IMR-90 (cell line): ENCODE measurements around the gene GCLC. TPM values are rescaled to one million over a fixed set of nuclear protein-coding genes. Genes with fewer than 3 reads are reported as not detected.

ENCODE experiments used
- ATAC-seq: fragments of 200-7000 bp; cut with Tn5 transposase; 2 replicates; pipeline ENCODE4 v1.9.1; 2020; ENCODE audit warnings: low read depth, mild to moderate bottlenecking, moderate library complexity
- BruUV-seq: library from RNA; stranded (reverse); fragments of 400-500 nt; replicated peaks from 2 replicates; lab custom pipeline; 2021; lab: Mats Ljungman, UMichigan
- CTCF ChIA-PET: fragments of 300-600 bp; formaldehyde crosslinking; extraction: SDS; loops from one replicate; lab custom pipeline; 2021; ENCODE audit warnings: antibody characterized with exemption; lab: Yijun Ruan, JAX
- POLR2A ChIA-PET: fragments of 300-600 bp; sonication (Branson Sonifier 250); formaldehyde crosslinking; loops from one replicate; lab custom pipeline; 2022; ENCODE audit warnings: antibody characterized with exemption; ENCODE audit not compliant: unreplicated experiment; lab: Charles Lee
- DNase-seq: peaks from one replicate; pipeline ENCODE4 v3.0.0; 2013
- H2AFZ ChIP-seq: replicated peaks from 2 replicates; pipeline ENCODE3; 2013; ENCODE audit warnings: low read length, mild to moderate bottlenecking; ENCODE audit not compliant: poor library complexity
- H2AK5ac ChIP-seq: 2 replicates; pipeline ENCODE4 v1.6.1; 2013; ENCODE audit warnings: low read depth, low read length, inconsistent platforms
- H2AK9ac ChIP-seq: replicated peaks from 2 replicates; pipeline ENCODE3; 2013; ENCODE audit warnings: mild to moderate bottlenecking, low read depth, low read length, moderate library complexity; ENCODE audit not compliant: poor library complexity
- H2BK120ac ChIP-seq: 2 replicates; pipeline ENCODE4 v1.6.1; 2013; ENCODE audit warnings: low read depth, low read length, inconsistent platforms
- H2BK15ac ChIP-seq: 3 replicates; pipeline ENCODE4 v1.6.1; 2013; ENCODE audit warnings: low read depth, low read length, inconsistent platforms
- H2BK20ac ChIP-seq: 2 replicates; pipeline ENCODE4 v1.6.1; 2013; ENCODE audit warnings: low read depth, mild to moderate bottlenecking, inconsistent platforms, low read length, moderate library complexity
- H2BK5ac ChIP-seq: 2 replicates; pipeline ENCODE4 v1.6.1; 2013; ENCODE audit warnings: mild to moderate bottlenecking, low read depth, low read length, inconsistent platforms; ENCODE audit not compliant: poor library complexity, severe bottlenecking
- H3K14ac ChIP-seq: replicated peaks from 2 replicates; pipeline ENCODE4 v1.6.1; 2013; ENCODE audit warnings: low read depth, low read length, inconsistent platforms
- H3K18ac ChIP-seq: 2 replicates; pipeline ENCODE4 v1.6.1; 2013; ENCODE audit warnings: low read depth, low read length, control low read depth
- H3K23ac ChIP-seq: 2 replicates; pipeline ENCODE4 v1.6.1; 2013; ENCODE audit warnings: low read depth, low read length, inconsistent platforms
- H3K27ac ChIP-seq: 2 replicates; pipeline ENCODE4 v1.5.1; 2013; ENCODE audit warnings: mild to moderate bottlenecking, control low read depth, low read length; ENCODE audit not compliant: insufficient read depth
- H3K27me3 ChIP-seq: 2 replicates; pipeline ENCODE4 v1.6.1; 2013; ENCODE audit warnings: low read length; ENCODE audit not compliant: control insufficient read depth, insufficient read depth
- H3K36me3 ChIP-seq: 2 replicates; pipeline ENCODE4 v1.6.1; 2013; ENCODE audit warnings: low read length, mixed read lengths; ENCODE audit not compliant: control insufficient read depth, insufficient read depth
- H3K4ac ChIP-seq: 2 replicates; pipeline ENCODE4 v1.6.1; 2013; ENCODE audit warnings: low read depth, low read length, inconsistent platforms
- H3K4me1 ChIP-seq: 2 replicates; pipeline ENCODE4 v1.6.1; 2013; ENCODE audit warnings: low read length, mixed read lengths; ENCODE audit not compliant: control insufficient read depth, insufficient read depth
- H3K4me2 ChIP-seq: 2 replicates; pipeline ENCODE4 v1.6.1; 2013; ENCODE audit warnings: low read depth, mild to moderate bottlenecking, control low read depth, low read length, moderate library complexity
- H3K4me3 ChIP-seq: 2 replicates; pipeline ENCODE4 v1.5.1; 2013; ENCODE audit warnings: low read depth, mild to moderate bottlenecking, control low read depth, low read length, moderate library complexity; ENCODE audit not compliant: insufficient read depth
- H3K56ac ChIP-seq: 2 replicates; pipeline ENCODE4 v1.6.1; 2013; ENCODE audit warnings: low read length, inconsistent platforms; ENCODE audit not compliant: insufficient read depth; ENCODE audit errors: extremely low read depth
- H3K79me1 ChIP-seq, 2 experiments: 2 replicates each; pipeline ENCODE4 v1.6.1; 2013; ENCODE audit warnings: low read length in 2 of 2, inconsistent platforms in 1 of 2, low read depth in 1 of 2
- H3K9ac ChIP-seq: 2 replicates; pipeline ENCODE4 v1.6.1; 2013; ENCODE audit warnings: low read depth, low read length, control low read depth
- H3K9me1 ChIP-seq: 2 replicates; pipeline ENCODE4 v1.6.1; 2013; ENCODE audit warnings: low read length, inconsistent platforms; ENCODE audit not compliant: insufficient read depth
- H3K9me3 ChIP-seq: 2 replicates; pipeline ENCODE4 v1.6.1; 2013; ENCODE audit warnings: low read length; ENCODE audit not compliant: control insufficient read depth, insufficient read depth
- H4K20me1 ChIP-seq: 2 replicates; pipeline ENCODE4 v1.6.1; 2013; ENCODE audit warnings: low read length, inconsistent platforms; ENCODE audit not compliant: insufficient read depth
- H4K5ac ChIP-seq: 2 replicates; pipeline ENCODE4 v1.6.1; 2013; ENCODE audit warnings: mild to moderate bottlenecking, low read depth, low read length, control low read depth
- H4K8ac ChIP-seq, 2 experiments: 2 replicates each; pipeline ENCODE4 v1.6.1; 2013; ENCODE audit warnings: low read depth in 2 of 2, low read length in 2 of 2, control low read depth in 1 of 2, inconsistent platforms in 1 of 2
- H4K91ac ChIP-seq: 2 replicates; pipeline ENCODE4 v1.6.1; 2013; ENCODE audit warnings: low read depth, low read length, inconsistent platforms; ENCODE audit not compliant: insufficient read depth
- BHLHE40 ChIP-seq: fragments of 150-350 bp; IDR thresholded peaks from 2 replicates; pipeline ENCODE4 v1.6.1; 2016; ENCODE audit warnings: mild to moderate bottlenecking, low read depth, low read length
- CEBPB ChIP-seq: IDR thresholded peaks from 2 replicates; pipeline ENCODE4 v1.6.1; 2012; ENCODE audit warnings: low read depth, low read length, improper control_type of control experiment
- CHD1 ChIP-seq: IDR thresholded peaks from 2 replicates; pipeline ENCODE4 v1.6.1; 2012; ENCODE audit warnings: low read depth, low read length, improper control_type of control experiment
- FOS ChIP-seq: fragments of 150-350 bp; IDR thresholded peaks from 2 replicates; pipeline ENCODE4 v1.6.1; 2016; ENCODE audit warnings: low read depth, low read length
- MAFK ChIP-seq: IDR thresholded peaks from 2 replicates; pipeline ENCODE4 v1.6.1; 2012; ENCODE audit warnings: low read depth, low read length, improper control_type of control experiment
- MAZ ChIP-seq: IDR thresholded peaks from 2 replicates; pipeline ENCODE4 v1.6.1; 2012; ENCODE audit warnings: low read depth, mild to moderate bottlenecking, low read length, improper control_type of control experiment, moderate library complexity, borderline replicate concordance
- MXI1 ChIP-seq: IDR thresholded peaks from 2 replicates; pipeline ENCODE4 v1.6.1; 2012; ENCODE audit warnings: low read depth, mild to moderate bottlenecking, low read length, moderate library complexity, borderline replicate concordance
- NFE2L2 ChIP-seq: fragments of 150-350 bp; IDR thresholded peaks from 2 replicates; pipeline ENCODE4 v1.6.1; 2016; ENCODE audit warnings: low read depth, mild to moderate bottlenecking, low read length
- POLR2A ChIP-seq: IDR thresholded peaks from 2 replicates; pipeline ENCODE4 v1.6.1; 2012; ENCODE audit warnings: mild to moderate bottlenecking, low read depth, low read length
- RAD21 ChIP-seq: IDR thresholded peaks from 2 replicates; pipeline ENCODE4 v1.6.1; 2012; ENCODE audit warnings: low read length, improper control_type of control experiment
- RCOR1 ChIP-seq: IDR thresholded peaks from 2 replicates; pipeline ENCODE4 v1.6.1; 2012; ENCODE audit warnings: mild to moderate bottlenecking, low read length, improper control_type of control experiment; ENCODE audit not compliant: insufficient replicate concordance
- RFX5 ChIP-seq: IDR thresholded peaks from 2 replicates; pipeline ENCODE4 v1.8.0; 2012; ENCODE audit warnings: low read depth, mild to moderate bottlenecking, low read length, moderate library complexity
- SMC3 ChIP-seq: fragments of 150-350 bp; IDR thresholded peaks from 2 replicates; pipeline ENCODE4 v1.6.1; 2016; ENCODE audit warnings: low read depth, mild to moderate bottlenecking, antibody characterized with exemption, low read length, moderate library complexity
- USF2 ChIP-seq: fragments of 150-350 bp; IDR thresholded peaks from 2 replicates; pipeline ENCODE4 v1.6.1; 2017; ENCODE audit warnings: mild to moderate bottlenecking, antibody characterized with exemption, low read length, low read depth
- WGBS, 2 experiments: methylation state at CpG; one replicate each; pipeline versions ENCODE4 v1.1.5 to v1.1.7; 2013; ENCODE audit warnings: missing lambda C conversion rate in 2 of 2; ENCODE audit not compliant: insufficient read length in 1 of 2; ENCODE audit errors: extremely low coverage in 2 of 2; 5-methylcytosine and 5-hydroxymethylcytosine counted together
- dilution Hi-C: fragments of 300-500 bp; cut with HindIII; formaldehyde crosslinking; loops from one replicate; pipeline ENCODE4 v1.14.3; 2018; ENCODE audit warnings: low sequenced_read_pairs; ENCODE audit not compliant: unreplicated experiment
- in situ Hi-C: fragments of 300-500 bp; cut with MboI; formaldehyde crosslinking; loops from 3 replicates; pipeline ENCODE4 v1.14.3; 2019; ENCODE audit warnings: low sequenced_read_pairs, inconsistent platforms, mixed read lengths
- intact Hi-C: fragments of 100-400 bp; cut with micrococcal nuclease; formaldehyde crosslinking; loops from 2 replicates; pipeline ENCODE4 v1.10.0; 2022
- polyA plus RNA-seq, 3 experiments: library from polyadenylated mRNA; depleted of rRNA; stranded (reverse); fragments of >200 nt; gene quantifications; 2 replicates each; pipeline ENCODE4 v1.2.3, GENCODE V29; 2012; ENCODE audit warnings: low replicate concordance in 1 of 3
- total RNA-seq: library from RNA; depleted of rRNA; stranded (reverse); fragments of >200 nt; gene quantifications from 2 replicates; pipeline ENCODE4 v1.2.3, GENCODE V29; 2012
- TF ChIP-seq, protein P1 (sequence below): conservative IDR thresholded peaks from 2 replicates; pipeline ENCODE4 v1.5.1; 2012; ENCODE audit warnings: mild to moderate bottlenecking, low read depth, low read length, improper control_type of control experiment
- TF ChIP-seq, protein P2 (sequence below): fragments of 150-350 bp; IDR thresholded peaks from 2 replicates; pipeline ENCODE4 v1.6.1; 2016; ENCODE audit warnings: low read depth, mild to moderate bottlenecking, low read length, moderate library complexity, borderline replicate concordance

GCLC gene
- total and polyA plus RNA-seq, 2 of the 4 experiments (the other 2 are of a cell fraction), result 14.2 to 24.2 TPM

GRCh38 chr6:53594596-53594995, 49.7 kb upstream of the GCLC start:
- no peak overlapping the region for H2BK120ac ChIP-seq
- no peak overlapping the region for H3K27ac ChIP-seq
- no peak overlapping the region for H2BK20ac ChIP-seq
- H2BK5ac ChIP-seq, result no peak overlapping the region
- H3K4me2 ChIP-seq, result no peak overlapping the region
- in situ Hi-C loops, result no loop called here
- no peaks in the 10 kb centered on the region for H3K79me1 ChIP-seq
- no peak overlapping the region for H4K91ac ChIP-seq
- H2AK9ac ChIP-seq, result no peak overlapping the region
- dilution Hi-C loops, result no loop called here
- H3K56ac ChIP-seq, result no peak overlapping the region
- no CpG with 5 or more reads among the region's 2 CpGs for WGBS, 2 experiments
- DNase-seq (no peak), ATAC-seq (no peak)
- H3K4ac ChIP-seq, result no peak overlapping the region
- no peaks in the 10 kb centered on the region for H3K27me3 ChIP-seq
- no peak overlapping the region for H3K23ac ChIP-seq
- H4K5ac ChIP-seq, result no peak overlapping the region
- ChIA-PET CTCF (no interaction called here), POLR2A (interaction anchor here (0.5 kb wide), 1 partner anchor 10 kb away, joined by 4 read pairs; no protein-coding TSS in a partner anchor)
- no peak overlapping the region for H3K4me3 ChIP-seq
- H4K8ac ChIP-seq, result no peak overlapping the region
- H3K9me3 ChIP-seq, result no peaks in the 10 kb centered on the region; the same call in 1 of the 2 replicates
- H4K20me1 ChIP-seq, result no peaks in the 10 kb centered on the region
- H3K14ac ChIP-seq, result no peak overlapping the region
- TF ChIP-seq RCOR1 (no peak), SMC3 (no peak), MAFK (no peak), RFX5 (no peak), BHLHE40 (no peak), POLR2A (no peak), USF2 (no peak), RAD21 (no peak), NFE2L2 (no peak), MXI1 (no peak), CEBPB (no peak), MAZ (no peak), CHD1 (no peak), FOS (no peak)
- TF ChIP-seq, protein P1, sequence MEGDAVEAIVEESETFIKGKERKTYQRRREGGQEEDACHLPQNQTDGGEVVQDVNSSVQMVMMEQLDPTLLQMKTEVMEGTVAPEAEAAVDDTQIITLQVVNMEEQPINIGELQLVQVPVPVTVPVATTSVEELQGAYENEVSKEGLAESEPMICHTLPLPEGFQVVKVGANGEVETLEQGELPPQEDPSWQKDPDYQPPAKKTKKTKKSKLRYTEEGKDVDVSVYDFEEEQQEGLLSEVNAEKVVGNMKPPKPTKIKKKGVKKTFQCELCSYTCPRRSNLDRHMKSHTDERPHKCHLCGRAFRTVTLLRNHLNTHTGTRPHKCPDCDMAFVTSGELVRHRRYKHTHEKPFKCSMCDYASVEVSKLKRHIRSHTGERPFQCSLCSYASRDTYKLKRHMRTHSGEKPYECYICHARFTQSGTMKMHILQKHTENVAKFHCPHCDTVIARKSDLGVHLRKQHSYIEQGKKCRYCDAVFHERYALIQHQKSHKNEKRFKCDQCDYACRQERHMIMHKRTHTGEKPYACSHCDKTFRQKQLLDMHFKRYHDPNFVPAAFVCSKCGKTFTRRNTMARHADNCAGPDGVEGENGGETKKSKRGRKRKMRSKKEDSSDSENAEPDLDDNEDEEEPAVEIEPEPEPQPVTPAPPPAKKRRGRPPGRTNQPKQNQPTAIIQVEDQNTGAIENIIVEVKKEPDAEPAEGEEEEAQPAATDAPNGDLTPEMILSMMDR, result no peak
- TF ChIP-seq, protein P2, sequence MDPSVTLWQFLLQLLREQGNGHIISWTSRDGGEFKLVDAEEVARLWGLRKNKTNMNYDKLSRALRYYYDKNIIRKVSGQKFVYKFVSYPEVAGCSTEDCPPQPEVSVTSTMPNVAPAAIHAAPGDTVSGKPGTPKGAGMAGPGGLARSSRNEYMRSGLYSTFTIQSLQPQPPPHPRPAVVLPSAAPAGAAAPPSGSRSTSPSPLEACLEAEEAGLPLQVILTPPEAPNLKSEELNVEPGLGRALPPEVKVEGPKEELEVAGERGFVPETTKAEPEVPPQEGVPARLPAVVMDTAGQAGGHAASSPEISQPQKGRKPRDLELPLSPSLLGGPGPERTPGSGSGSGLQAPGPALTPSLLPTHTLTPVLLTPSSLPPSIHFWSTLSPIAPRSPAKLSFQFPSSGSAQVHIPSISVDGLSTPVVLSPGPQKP, result no peak
- no peak overlapping the region for H2BK15ac ChIP-seq
- no TSS peak for BruUV-seq
- no peaks in the 10 kb centered on the region; the same call in 1 of the 2 replicates for H3K4me1 ChIP-seq
- intact Hi-C loops, result no loop called here
- no peak overlapping the region for H3K9ac ChIP-seq
- no peaks in the 10 kb centered on the region for H3K36me3 ChIP-seq
- H3K9me1 ChIP-seq, result peaks cover 6% of the 10 kb centered on the region; the same call in 1 of the 2 replicates
- no peak overlapping the region for H3K18ac ChIP-seq
- H2AFZ ChIP-seq, result no peak overlapping the region
- no peak overlapping the region for H2AK5ac ChIP-seq
